Neural cell (in vitro differentiated cells): ENCODE results near the gene USP31. TPM values are rescaled to one million over a fixed set of nuclear protein-coding genes. Genes with fewer than 3 reads are reported as not detected.

Experiments
- H2AFZ ChIP-seq: fragments of 200-600, 300-800 bp; sonication (generic), shearing (Covaris generic); 2 replicates; pipeline ENCODE4 v1.6.0; 2014; ENCODE audit warnings: low read depth, mild to moderate bottlenecking, antibody characterized with exemption, low read length, moderate library complexity
- H3F3A ChIP-seq: fragments of 200-600 bp; shearing (Covaris generic); 2 replicates; pipeline ENCODE4 v1.6.1; 2016; ENCODE audit warnings: mild to moderate bottlenecking, moderate library complexity, mixed read lengths, antibody characterized with exemption, low read length; ENCODE audit not compliant: insufficient read depth, poor library complexity, severe bottlenecking
- H3K27ac ChIP-seq: fragments of 200-600, 300-800 bp; sonication (generic), shearing (Covaris generic); 2 replicates; pipeline ENCODE4 v1.5.1; 2014; ENCODE audit warnings: mild to moderate bottlenecking, low read length, moderate library complexity
- H3K27me3 ChIP-seq: fragments of 300-800, 200-600 bp; sonication (generic), shearing (Covaris generic); 2 replicates; pipeline ENCODE4 v1.6.0; 2014; ENCODE audit warnings: mild to moderate bottlenecking, low read depth, low read length, moderate library complexity; ENCODE audit not compliant: insufficient read depth
- H3K36me3 ChIP-seq: fragments of 300-800, 200-600 bp; sonication (generic), shearing (Covaris generic); 2 replicates; pipeline ENCODE4 v1.5.1; 2014; ENCODE audit warnings: mild to moderate bottlenecking, antibody characterized with exemption, low read length, moderate library complexity; ENCODE audit not compliant: insufficient read depth
- H3K4me2 ChIP-seq: fragments of 300-800, 200-600 bp; sonication (generic), shearing (Covaris generic); 2 replicates; pipeline ENCODE4 v1.6.0; 2014; ENCODE audit warnings: mild to moderate bottlenecking, low read length
- H3K4me3 ChIP-seq: fragments of 300-800, 200-600 bp; sonication (generic), shearing (Covaris generic); 2 replicates; pipeline ENCODE4 v1.5.1; 2014; ENCODE audit warnings: mild to moderate bottlenecking, low read length, moderate library complexity
- H3K79me2 ChIP-seq: fragments of 200-600 bp; shearing (Covaris generic); replicated peaks from 2 replicates; pipeline ENCODE4 v1.6.0; 2014; ENCODE audit warnings: mild to moderate bottlenecking, low read length, moderate library complexity; ENCODE audit not compliant: insufficient read depth
- H3K9ac ChIP-seq: fragments of 300-800, 200-600 bp; sonication (generic), shearing (Covaris generic); 2 replicates; pipeline ENCODE4 v1.6.1; 2016; ENCODE audit warnings: mild to moderate bottlenecking, low read length, mixed read lengths
- H3K9me2 ChIP-seq: fragments of 200-600 bp; shearing (Covaris generic); 2 replicates; pipeline ENCODE4 v1.6.1; 2016; ENCODE audit warnings: mild to moderate bottlenecking, low read length, mixed read lengths; ENCODE audit not compliant: insufficient read depth
- H3K9me3 ChIP-seq: fragments of 200-600, 300-800 bp; sonication (generic), shearing (Covaris generic); 2 replicates; pipeline ENCODE4 v1.6.1; 2016; ENCODE audit warnings: mild to moderate bottlenecking, mixed run types, low read length, moderate library complexity, mixed read lengths
- H4K20me1 ChIP-seq: fragments of 200-600 bp; shearing (Covaris generic); 2 replicates; pipeline ENCODE4 v1.6.1; 2016; ENCODE audit warnings: mild to moderate bottlenecking, mixed run types; ENCODE audit not compliant: insufficient read depth
- EP300 ChIP-seq: fragments of 450-650 bp; conservative IDR thresholded peaks from 2 replicates; pipeline ENCODE4 v1.6.1; 2014; ENCODE audit warnings: antibody characterized with exemption, mild to moderate bottlenecking, moderate library complexity; ENCODE audit not compliant: poor library complexity, severe bottlenecking
- EZH2 ChIP-seq: fragments of 200-600, 300-800 bp; shearing (Covaris generic), sonication (generic); IDR thresholded peaks from 2 replicates; pipeline ENCODE4 v1.6.1; 2014; ENCODE audit warnings: antibody characterized with exemption, low read length, borderline replicate concordance, mild to moderate bottlenecking; ENCODE audit not compliant: insufficient read depth, poor library complexity, severe bottlenecking
- MXI1 ChIP-seq: fragments of 450-650 bp; conservative IDR thresholded peaks from 2 replicates; pipeline ENCODE4 v1.6.1; 2014; ENCODE audit warnings: antibody characterized with exemption, mild to moderate bottlenecking; ENCODE audit not compliant: poor library complexity, severe bottlenecking
- POLR2AphosphoS5 ChIP-seq: IDR thresholded peaks from 2 replicates; pipeline ENCODE4 v1.6.1; 2012
- RAD21 ChIP-seq: fragments of 450-650 bp; conservative IDR thresholded peaks from 2 replicates; pipeline ENCODE4 v1.6.1; 2014; ENCODE audit warnings: antibody characterized with exemption, mild to moderate bottlenecking, moderate library complexity
- REST ChIP-seq: IDR thresholded peaks from 2 replicates; pipeline ENCODE4 v1.6.1; 2012; ENCODE audit warnings: borderline replicate concordance
- SMC3 ChIP-seq: fragments of 450-650 bp; conservative IDR thresholded peaks from 2 replicates; pipeline ENCODE4 v1.6.1; 2014; ENCODE audit warnings: antibody characterized with exemption, mild to moderate bottlenecking, moderate library complexity; ENCODE audit not compliant: poor library complexity
- TAF1 ChIP-seq: IDR thresholded peaks from 2 replicates; pipeline ENCODE4 v1.6.1; 2012; ENCODE audit warnings: low read depth
- polyA plus RNA-seq: library from polyadenylated mRNA; depleted of rRNA; stranded (reverse); fragments of >200 nt; gene quantifications from 2 replicates; pipeline ENCODE4 v1.2.3, GENCODE V29; 2014
- TF ChIP-seq, protein P1 (sequence below): fragments of 450-650 bp; IDR thresholded peaks from 2 replicates; pipeline ENCODE4 v1.5.1; 2014; ENCODE audit warnings: antibody characterized with exemption, mild to moderate bottlenecking, moderate library complexity; ENCODE audit not compliant: poor library complexity, severe bottlenecking

The USP31 gene
- polyA plus RNA-seq, 1 donor from 2014 or later = 5.8 TPM

DNA sequence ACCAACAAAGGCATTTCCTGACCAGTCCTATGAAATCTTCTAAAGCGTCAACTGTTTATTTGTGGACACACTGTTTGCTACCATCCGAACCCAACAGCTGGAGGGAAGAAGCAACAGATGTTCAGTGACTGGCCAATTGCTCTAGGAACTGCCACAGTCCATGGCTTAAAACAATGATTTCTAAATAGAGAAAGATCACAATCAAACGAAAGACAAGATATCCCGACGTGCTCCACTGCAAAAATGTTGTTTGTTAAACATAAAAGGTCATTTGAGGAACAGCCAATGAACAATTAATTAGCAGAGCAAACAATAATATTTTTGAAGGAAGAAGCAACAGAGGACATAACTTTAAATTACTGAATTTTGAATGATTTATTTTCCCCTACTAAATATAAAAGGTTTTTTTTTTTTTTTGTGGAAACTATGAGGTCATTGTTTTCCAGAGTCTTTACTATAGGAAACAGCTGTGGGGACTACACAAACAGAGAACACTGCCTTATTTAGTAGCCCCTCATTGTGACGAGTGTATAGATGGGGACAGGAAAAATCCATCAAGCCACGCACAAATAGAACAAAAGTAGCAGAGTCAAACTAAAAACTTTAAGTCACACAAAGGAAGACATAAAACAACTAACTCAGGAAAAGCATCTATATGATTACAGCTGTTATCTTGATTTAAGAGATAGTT lies 17.2 kb downstream of the USP31 start:
- TF ChIP-seq MXI1 = no peak
- TF ChIP-seq RAD21 = no peak
- Histone ChIP-seq H2AFZ (no peak overlapping the region), H3K9me3 (no peaks in the 10 kb centered on the region), H3K36me3 (no peaks in the 10 kb centered on the region), H4K20me1 (no peaks in the 10 kb centered on the region), H3K27me3 (no peaks in the 10 kb centered on the region), H3F3A (no peaks in the 10 kb centered on the region), H3K4me3 (no peak overlapping the region), H3K9ac (no peak overlapping the region), H3K9me2 (no peaks in the 10 kb centered on the region), H3K27ac (no peak overlapping the region), H3K79me2 (peaks cover 13% of the 10 kb centered on the region), H3K4me2 (no peak overlapping the region)

GRCh38 chr16:23131436-23131835 lies 17.8 kb downstream of the USP31 start:
- no peak overlapping the region for H3K4me2 ChIP-seq
- no peak overlapping the region for H2AFZ ChIP-seq
- H3K9ac ChIP-seq = no peak overlapping the region
- TF ChIP-seq EP300 = no peak
- TF ChIP-seq, protein P1, sequence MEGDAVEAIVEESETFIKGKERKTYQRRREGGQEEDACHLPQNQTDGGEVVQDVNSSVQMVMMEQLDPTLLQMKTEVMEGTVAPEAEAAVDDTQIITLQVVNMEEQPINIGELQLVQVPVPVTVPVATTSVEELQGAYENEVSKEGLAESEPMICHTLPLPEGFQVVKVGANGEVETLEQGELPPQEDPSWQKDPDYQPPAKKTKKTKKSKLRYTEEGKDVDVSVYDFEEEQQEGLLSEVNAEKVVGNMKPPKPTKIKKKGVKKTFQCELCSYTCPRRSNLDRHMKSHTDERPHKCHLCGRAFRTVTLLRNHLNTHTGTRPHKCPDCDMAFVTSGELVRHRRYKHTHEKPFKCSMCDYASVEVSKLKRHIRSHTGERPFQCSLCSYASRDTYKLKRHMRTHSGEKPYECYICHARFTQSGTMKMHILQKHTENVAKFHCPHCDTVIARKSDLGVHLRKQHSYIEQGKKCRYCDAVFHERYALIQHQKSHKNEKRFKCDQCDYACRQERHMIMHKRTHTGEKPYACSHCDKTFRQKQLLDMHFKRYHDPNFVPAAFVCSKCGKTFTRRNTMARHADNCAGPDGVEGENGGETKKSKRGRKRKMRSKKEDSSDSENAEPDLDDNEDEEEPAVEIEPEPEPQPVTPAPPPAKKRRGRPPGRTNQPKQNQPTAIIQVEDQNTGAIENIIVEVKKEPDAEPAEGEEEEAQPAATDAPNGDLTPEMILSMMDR = no peak
- TF ChIP-seq POLR2AphosphoS5 = no peak
- no peak for TF ChIP-seq SMC3
- TF ChIP-seq MXI1 = no peak
- TF ChIP-seq EZH2 = no peak
- no peak for TF ChIP-seq RAD21
- TF ChIP-seq REST = no peak
- TF ChIP-seq TAF1 = no peak
- no peaks in the 10 kb centered on the region for H3K9me3 ChIP-seq
- H3K9me2 ChIP-seq = no peaks in the 10 kb centered on the region
- H3F3A ChIP-seq = no peaks in the 10 kb centered on the region
- no peak overlapping the region for H3K27ac ChIP-seq
- no peaks in the 10 kb centered on the region for H3K36me3 ChIP-seq
- no peaks in the 10 kb centered on the region for H4K20me1 ChIP-seq
- peaks cover 13% of the 10 kb centered on the region for H3K79me2 ChIP-seq
- H3K27me3 ChIP-seq = no peaks in the 10 kb centered on the region
- H3K4me3 ChIP-seq = no peak overlapping the region
